ENCODE measurements around the gene TCEAL4.

The TCEAL4 gene

DNA sequence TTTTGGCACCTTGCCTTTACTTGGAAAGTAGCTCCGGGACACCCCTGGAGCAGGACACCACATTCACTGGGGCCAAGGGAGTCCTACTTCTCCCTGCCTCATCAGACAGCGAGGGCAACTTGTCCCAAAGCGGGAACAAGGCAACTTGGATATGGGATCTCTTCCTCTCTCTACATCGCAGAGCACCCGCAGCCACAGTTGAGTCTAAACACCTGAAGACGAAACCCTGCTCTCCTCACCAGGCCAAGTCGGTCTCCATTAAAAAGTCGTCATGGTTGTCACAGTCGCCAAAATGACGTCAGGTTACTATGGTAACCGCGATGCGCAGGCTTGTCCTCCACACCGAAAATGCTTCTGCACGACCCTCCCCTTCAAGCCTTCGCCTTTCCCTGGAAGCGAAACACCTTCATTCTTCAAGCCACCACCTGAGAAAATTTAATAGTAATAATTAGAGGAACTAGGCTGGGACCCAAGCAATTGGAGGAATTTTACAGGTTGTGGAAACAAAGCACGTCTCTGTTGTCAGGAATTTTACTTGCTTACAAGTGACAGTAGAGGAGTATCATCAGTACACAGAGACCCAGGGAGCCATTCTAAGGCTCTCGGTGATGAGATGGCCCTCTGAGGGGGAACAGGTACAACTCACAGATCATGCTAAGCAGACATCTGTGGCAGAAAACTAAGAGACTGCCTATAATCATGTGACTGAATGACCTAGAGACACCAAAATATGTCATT, 30.5 kb upstream of the TCEAL4 start:
- peak; percentile 26 for DNase-seq (ENCODE audit: extremely low read depth, insufficient read length)
- H3K4me3 ChIP-seq (replicated peaks; ENCODE audit: low read depth, low read length) = peak overlapping the region; percentile 72
- no peaks in the 10 kb centered on the region for H3K27me3 ChIP-seq (replicated peaks; ENCODE audit: control insufficient read depth, insufficient read depth, low read length)
- TF ChIP-seq, protein P1, sequence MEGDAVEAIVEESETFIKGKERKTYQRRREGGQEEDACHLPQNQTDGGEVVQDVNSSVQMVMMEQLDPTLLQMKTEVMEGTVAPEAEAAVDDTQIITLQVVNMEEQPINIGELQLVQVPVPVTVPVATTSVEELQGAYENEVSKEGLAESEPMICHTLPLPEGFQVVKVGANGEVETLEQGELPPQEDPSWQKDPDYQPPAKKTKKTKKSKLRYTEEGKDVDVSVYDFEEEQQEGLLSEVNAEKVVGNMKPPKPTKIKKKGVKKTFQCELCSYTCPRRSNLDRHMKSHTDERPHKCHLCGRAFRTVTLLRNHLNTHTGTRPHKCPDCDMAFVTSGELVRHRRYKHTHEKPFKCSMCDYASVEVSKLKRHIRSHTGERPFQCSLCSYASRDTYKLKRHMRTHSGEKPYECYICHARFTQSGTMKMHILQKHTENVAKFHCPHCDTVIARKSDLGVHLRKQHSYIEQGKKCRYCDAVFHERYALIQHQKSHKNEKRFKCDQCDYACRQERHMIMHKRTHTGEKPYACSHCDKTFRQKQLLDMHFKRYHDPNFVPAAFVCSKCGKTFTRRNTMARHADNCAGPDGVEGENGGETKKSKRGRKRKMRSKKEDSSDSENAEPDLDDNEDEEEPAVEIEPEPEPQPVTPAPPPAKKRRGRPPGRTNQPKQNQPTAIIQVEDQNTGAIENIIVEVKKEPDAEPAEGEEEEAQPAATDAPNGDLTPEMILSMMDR (IDR thresholded peaks at IDR 0.05; ENCODE audit: insufficient read depth, low read length, poor library complexity, severe bottlenecking) = no peak
- H3K36me3 ChIP-seq (ENCODE audit: control insufficient read depth, insufficient read depth, low read length) = no peaks in the 10 kb centered on the region

GRCh38 chrX:103556963-103557612, 28.2 kb upstream of the TCEAL4 start:
- TF ChIP-seq, protein P1 (IDR thresholded peaks at IDR 0.05; ENCODE audit: insufficient read depth, low read length, poor library complexity, severe bottlenecking) = no peak
- DNase-seq (ENCODE audit: extremely low read depth, insufficient read length) = no peak
- no peak overlapping the region for H3K4me3 ChIP-seq (replicated peaks; ENCODE audit: low read depth, low read length)
- H3K36me3 ChIP-seq (ENCODE audit: control insufficient read depth, insufficient read depth, low read length) = no peaks in the 10 kb centered on the region
- H3K27me3 ChIP-seq (replicated peaks; ENCODE audit: control insufficient read depth, insufficient read depth, low read length) = no peaks in the 10 kb centered on the region

- Histone ChIP-seq H3K4me3 (replicated peaks; ENCODE audit: low read depth, low read length) (no peak overlapping the region), H3K36me3 (ENCODE audit: control insufficient read depth, insufficient read depth, low read length) (no peaks in the 10 kb centered on the region), H3K27me3 (replicated peaks; ENCODE audit: control insufficient read depth, insufficient read depth, low read length) (no peaks in the 10 kb centered on the region)
- no peak for DNase-seq (ENCODE audit: extremely low read depth, insufficient read length)
- TF ChIP-seq, protein P1 (IDR thresholded peaks at IDR 0.05; ENCODE audit: insufficient read depth, low read length, poor library complexity, severe bottlenecking) = no peak
Observed at GRCh38 chrX:103560256-103560655, 25.1 kb upstream of the TCEAL4 start.

DNA sequence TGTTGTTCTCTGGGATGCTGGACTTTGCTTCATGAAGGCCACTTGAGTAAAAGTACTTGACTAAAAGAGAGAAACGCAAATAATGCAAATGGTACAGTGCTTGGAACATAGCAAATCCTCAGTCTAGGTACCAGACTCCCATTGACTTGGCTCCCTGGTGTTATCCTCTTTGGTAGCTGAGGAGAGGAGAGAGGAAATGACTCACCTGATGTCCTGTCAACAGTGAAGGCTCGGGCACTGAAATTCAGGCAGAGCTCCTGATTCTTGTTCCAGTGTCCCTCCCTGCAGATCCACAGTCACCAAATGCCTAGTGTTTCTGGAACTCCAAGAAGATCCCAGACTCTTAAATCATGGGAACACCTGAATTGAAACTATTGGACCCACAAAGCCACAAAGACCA, 22.5 kb upstream of the TCEAL4 start:
- TF ChIP-seq, protein P1 (IDR thresholded peaks at IDR 0.05; ENCODE audit: insufficient read depth, low read length, poor library complexity, severe bottlenecking) = no peak
- Histone ChIP-seq H3K4me3 (replicated peaks; ENCODE audit: low read depth, low read length) (no peak overlapping the region), H3K36me3 (ENCODE audit: control insufficient read depth, insufficient read depth, low read length) (no peaks in the 10 kb centered on the region), H3K27me3 (replicated peaks; ENCODE audit: control insufficient read depth, insufficient read depth, low read length) (no peaks in the 10 kb centered on the region)
- DNase-seq (ENCODE audit: extremely low read depth, insufficient read length) = no peak

DNA sequence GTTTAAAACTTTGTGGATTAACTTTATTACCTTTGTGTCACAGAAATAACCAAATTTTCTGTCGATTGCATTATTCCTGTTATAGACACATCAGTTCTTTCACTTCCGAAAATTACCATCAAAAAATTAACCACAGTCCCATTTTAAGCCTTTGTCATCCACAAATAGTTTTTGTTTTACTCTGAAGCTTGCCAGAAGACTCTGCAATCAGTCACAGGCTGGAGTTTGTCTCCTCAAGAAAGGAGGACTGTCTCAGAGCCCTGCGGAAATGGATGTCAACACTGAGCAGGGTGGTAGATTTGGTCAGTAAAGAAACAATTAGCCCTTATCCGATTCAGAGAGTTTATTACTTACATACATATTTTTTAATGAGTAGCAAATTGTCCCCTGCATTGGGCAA, 20.1 kb upstream of the TCEAL4 start:
- H3K36me3 ChIP-seq (ENCODE audit: control insufficient read depth, insufficient read depth, low read length) = no peaks in the 10 kb centered on the region
- TF ChIP-seq, protein P1 (IDR thresholded peaks at IDR 0.05; ENCODE audit: insufficient read depth, low read length, poor library complexity, severe bottlenecking) = no peak
- H3K4me3 ChIP-seq (replicated peaks; ENCODE audit: low read depth, low read length) = no peak overlapping the region
- H3K27me3 ChIP-seq (replicated peaks; ENCODE audit: control insufficient read depth, insufficient read depth, low read length) = no peaks in the 10 kb centered on the region
- peak; percentile 13 for DNase-seq (ENCODE audit: extremely low read depth, insufficient read length)

Data from GM06990 (cell line).